Activated gamma-delta T cell treated with anti-CD3 and anti-CD28 coated beads, Interleukin-2, amount 50 U/mL, for 16 hours (primary cell): ENCODE data around the gene JHY.
A peak's percentile ranks its signal among the peaks of the same experiment; 100 is the strongest.

Experiments used
- DNase-seq: peaks from one replicate; pipeline ENCODE4 v3.0.0-alpha.2; 2020; ENCODE audit warnings: low read depth

The JHY gene

GRCh38 chr11:122954455-122954854, 71.9 kb downstream of the JHY start:
- no peak for DNase-seq

GRCh38 chr11:122963961-122964360, 81.4 kb downstream of the JHY start:
- DNase-seq: no peak

- no peak for DNase-seq
Observed at GRCh38 chr11:122976061-122976733, 93.6 kb downstream of the JHY start.

- DNase-seq: no peak
Observed at GRCh38 chr11:122976734-122977469, 94.3 kb downstream of the JHY start.

- DNase-seq: no peak
Observed at GRCh38 chr11:122977470-122978298, 95.1 kb downstream of the JHY start.

- DNase-seq: no peak
Observed at GRCh38 chr11:122978299-122978620, 95.7 kb downstream of the JHY start.

GRCh38 chr11:122979103-122979814, 96.7 kb downstream of the JHY start:
- DNase-seq: no peak

- DNase-seq: no peak
Observed at GRCh38 chr11:122979815-122980595, 97.4 kb downstream of the JHY start.

- DNase-seq: peak; percentile 17
Observed at GRCh38 chr11:122981388-122982264, 99.1 kb downstream of the JHY start, which contains the start of gene BSX. TSS of gene BSX (minus strand) at chr11:122981834. CDS start at chr11:122981671, 163 bp downstream.

GRCh38 chr11:122983438-122984185, 101.1 kb downstream of the JHY start:
- no peak for DNase-seq

- DNase-seq: no peak
Observed at GRCh38 chr11:122984186-122985011, 101.8 kb downstream of the JHY start.

- DNase-seq: no peak
Observed at GRCh38 chr11:122995526-122995925, 113.0 kb downstream of the JHY start.

- DNase-seq: no peak
Observed at GRCh38 chr11:122998727-122999366, 116.3 kb downstream of the JHY start.

GRCh38 chr11:123000721-123001120, 118.2 kb downstream of the JHY start:
- DNase-seq: no peak

- no peak for DNase-seq
Observed at GRCh38 chr11:123006860-123007542, 124.4 kb downstream of the JHY start.
